Hepatocyte (in vitro differentiated cells): Measurements from ENCODE around the gene HCST.

Experiments used
- CTCF ChIP-seq: fragments of 200-600 bp; sonication (generic); IDR thresholded peaks from 2 replicates; pipeline ENCODE4 v1.5.1; 2016; ENCODE audit warnings: antibody characterized with exemption, mild to moderate bottlenecking; ENCODE audit not compliant: poor library complexity
- EZH2phosphoT487 ChIP-seq: fragments of 200-600 bp; sonication (generic); IDR thresholded peaks from one replicate; pipeline ENCODE4 v1.6.1; 2018; ENCODE audit warnings: antibody characterized with exemption, mild to moderate bottlenecking, low read depth, moderate library complexity; ENCODE audit not compliant: unreplicated experiment, severe bottlenecking

- TF ChIP-seq CTCF = no peak
- no peak for TF ChIP-seq EZH2phosphoT487
These were observed 46.8 kb downstream of the HCST start for GRCh38 chr19:35949131-35949530.
